OCI-LY7 (cell line): ENCODE data around the gene AS3MT.

Experiments
- CTCF ChIP-seq: fragments of 200-600 bp; sonication (generic); conservative IDR thresholded peaks from 2 replicates; pipeline ENCODE4 v1.5.1; 2014; ENCODE audit warnings: mild to moderate bottlenecking, antibody characterized with exemption, low read length, moderate library complexity, mixed read lengths
- EZH2phosphoT487 ChIP-seq: fragments of 200-600 bp; sonication (generic); IDR thresholded peaks from 2 replicates; pipeline ENCODE4 v1.6.1; 2018; ENCODE audit warnings: low read depth, borderline replicate concordance, mild to moderate bottlenecking, mixed run types, antibody characterized with exemption, low read length, moderate library complexity, mixed read lengths

GRCh38 chr10:102876747-102877153 is 7.5 kb downstream of the AS3MT start:
- TF ChIP-seq CTCF (no peak), EZH2phosphoT487 (no peak)
